Rectal smooth muscle tissue (tissue), 1 donor: ENCODE measurements around the gene VSTM2B.

Source experiments
- H3K27ac ChIP-seq: one replicate; pipeline ENCODE4 v1.7.0; 2013; ENCODE audit warnings: low read depth, low read length, inconsistent platforms
- H3K27me3 ChIP-seq: one replicate; pipeline ENCODE4 v1.7.0; 2013; ENCODE audit warnings: low read length; ENCODE audit not compliant: control insufficient read depth, insufficient read depth
- H3K36me3 ChIP-seq: one replicate; pipeline ENCODE4 v1.7.0; 2013; ENCODE audit warnings: low read length; ENCODE audit not compliant: control insufficient read depth, insufficient read depth
- H3K4me1 ChIP-seq: one replicate; pipeline ENCODE4 v1.7.0; 2013; ENCODE audit warnings: low read length; ENCODE audit not compliant: control insufficient read depth, insufficient read depth
- H3K4me3 ChIP-seq: one replicate; pipeline ENCODE4 v1.7.0; 2013; ENCODE audit warnings: low read length
- H3K9ac ChIP-seq: one replicate; pipeline ENCODE4 v1.7.0; 2013; ENCODE audit warnings: low read length

The VSTM2B gene

DNA sequence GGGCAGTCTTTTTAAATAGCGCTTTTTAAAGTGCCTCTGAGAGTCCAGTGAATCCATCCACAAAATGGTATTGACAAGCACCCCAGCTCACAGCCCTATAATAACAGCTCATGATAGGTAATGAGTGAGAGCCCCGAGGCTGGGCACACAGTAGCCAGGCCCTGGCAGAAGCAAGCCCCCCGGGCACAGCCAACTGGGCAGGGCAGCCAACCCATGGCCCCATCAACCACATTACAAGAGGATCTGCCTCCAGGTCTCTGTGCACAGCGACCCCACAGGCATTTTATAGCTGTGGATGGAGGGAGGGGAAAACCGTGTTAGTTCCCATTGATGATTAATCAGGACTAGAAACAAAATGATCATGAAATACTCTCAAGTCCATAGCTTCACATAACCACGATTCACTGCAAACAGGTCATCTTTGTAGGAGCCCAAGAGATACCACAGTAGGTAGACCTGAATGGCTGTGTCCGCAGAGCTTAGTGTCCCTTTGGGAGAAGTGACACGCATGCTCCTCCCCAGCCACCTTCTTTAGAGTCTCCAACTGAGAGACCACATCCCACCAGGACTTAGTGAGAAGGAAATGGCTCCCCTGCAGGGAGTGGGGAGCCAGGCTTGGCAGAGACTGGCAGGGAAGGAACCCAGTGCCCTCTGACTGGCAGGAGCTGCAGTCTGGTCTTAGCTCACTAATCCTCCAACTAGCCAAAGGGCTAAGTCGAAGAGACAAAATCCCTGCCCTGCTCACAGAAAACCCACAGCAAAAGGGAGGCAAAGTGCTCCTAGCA lies 4.3 kb upstream of the VSTM2B start:
- H3K4me3 ChIP-seq, result no peak overlapping the region
- H3K4me1 ChIP-seq, result no peaks in the 10 kb centered on the region
- no peaks in the 10 kb centered on the region for H3K36me3 ChIP-seq
- no peak overlapping the region for H3K27ac ChIP-seq
- H3K9ac ChIP-seq, result no peak overlapping the region
- peaks cover 8% of the 10 kb centered on the region for H3K27me3 ChIP-seq

DNA sequence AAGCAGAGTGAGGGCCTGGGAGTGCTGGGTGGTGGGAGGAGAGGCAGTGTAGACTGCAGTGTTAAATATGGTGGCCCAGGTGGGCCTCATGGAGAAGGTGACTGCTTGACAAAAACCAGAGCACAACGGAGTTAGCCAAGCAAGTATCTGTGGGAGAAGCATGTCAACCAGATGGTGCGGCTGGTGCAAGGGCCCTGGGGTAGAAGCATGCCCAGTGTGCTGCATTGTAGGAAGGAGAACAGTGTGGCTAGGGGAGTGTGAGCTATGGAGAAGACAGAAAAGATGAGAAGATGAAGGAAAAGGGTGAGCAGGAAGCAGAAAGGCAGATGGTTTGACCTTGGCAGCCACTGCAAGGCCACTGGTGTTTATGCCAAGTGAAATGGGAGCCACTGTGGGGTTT lies 2.2 kb upstream of the VSTM2B start:
- H3K27ac ChIP-seq, result no peak overlapping the region
- no peaks in the 10 kb centered on the region for H3K36me3 ChIP-seq
- no peak overlapping the region for H3K4me3 ChIP-seq
- peaks cover 3% of the 10 kb centered on the region for H3K4me1 ChIP-seq
- peaks cover 18% of the 10 kb centered on the region for H3K27me3 ChIP-seq
- H3K9ac ChIP-seq, result no peak overlapping the region

- Histone ChIP-seq H3K4me3 (no peak overlapping the region), H3K4me1 (peaks cover 3% of the 10 kb centered on the region)
These were observed 1.4 kb upstream of the VSTM2B start for GRCh38 chr19:29524201-29524911.

DNA sequence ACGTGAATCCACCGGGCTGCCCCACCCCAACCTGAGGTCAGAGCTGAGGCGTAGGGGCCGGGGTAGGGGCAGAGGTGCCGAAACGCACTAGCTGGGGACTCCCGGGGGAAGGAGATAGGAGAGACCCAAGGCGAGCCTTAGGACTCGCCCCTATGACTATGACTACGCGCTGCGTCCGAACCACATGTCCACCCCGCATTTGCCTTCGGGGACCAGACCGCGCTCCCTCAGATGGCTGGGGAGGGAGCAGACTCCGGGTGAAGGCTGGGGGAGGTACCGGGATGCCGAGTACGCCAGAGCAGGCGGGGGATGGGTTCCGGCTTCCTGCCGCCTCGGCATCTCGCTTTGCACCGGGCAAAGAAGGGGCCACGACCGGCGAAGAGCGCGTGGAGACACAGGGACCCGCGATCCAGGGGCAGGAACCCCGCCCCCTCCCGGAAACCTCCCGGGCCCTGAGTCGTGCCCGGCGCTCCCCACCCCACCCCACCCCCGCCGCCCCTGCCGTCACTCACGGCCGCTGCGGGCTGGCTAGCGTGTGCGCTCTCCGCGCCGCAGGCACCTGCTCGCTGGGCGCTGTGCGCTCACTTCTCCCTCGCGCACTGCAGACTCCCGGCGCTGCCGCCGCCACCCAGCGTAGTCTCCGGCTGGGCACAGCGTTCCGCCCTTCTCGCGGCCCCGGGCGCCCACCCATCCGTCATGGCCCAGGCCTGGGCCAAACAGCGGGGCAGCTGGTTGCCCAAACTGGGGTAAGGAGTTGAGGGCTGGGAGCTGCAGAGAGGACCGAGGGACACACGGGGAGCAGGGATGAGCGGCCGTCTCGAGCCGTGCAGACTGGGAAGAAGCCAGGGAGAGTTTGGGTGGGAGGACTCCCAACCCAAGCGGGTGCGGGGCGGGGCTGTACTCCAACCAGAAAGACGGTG lies 622 bp upstream of the VSTM2B start:
- peaks cover 32% of the 10 kb centered on the region for H3K27me3 ChIP-seq
- no peak overlapping the region for H3K4me3 ChIP-seq
- peaks cover 3% of the 10 kb centered on the region for H3K4me1 ChIP-seq
- H3K9ac ChIP-seq, result no peak overlapping the region
- H3K36me3 ChIP-seq, result no peaks in the 10 kb centered on the region
- no peak overlapping the region for H3K27ac ChIP-seq

More at GRCh38 chr19:29524201-29524911, 1.4 kb upstream of the VSTM2B start:
- peaks cover 24% of the 10 kb centered on the region for H3K27me3 ChIP-seq
- no peak overlapping the region for H3K9ac ChIP-seq
- H3K36me3 ChIP-seq, result no peaks in the 10 kb centered on the region
- no peak overlapping the region for H3K27ac ChIP-seq

- H3K9ac ChIP-seq, result no peak overlapping the region
- H3K27ac ChIP-seq, result no peak overlapping the region
- H3K27me3 ChIP-seq, result peaks cover 42% of the 10 kb centered on the region
- H3K4me3 ChIP-seq, result peak overlapping the region; percentile 44
- no peaks in the 10 kb centered on the region for H3K36me3 ChIP-seq
- H3K4me1 ChIP-seq, result peaks cover 3% of the 10 kb centered on the region
These were observed 1.1 kb downstream of the VSTM2B start for GRCh38 chr19:29526730-29527499.

GRCh38 chr19:29527500-29528328 lies 1.9 kb downstream of the VSTM2B start:
- Histone ChIP-seq H3K27me3 (peaks cover 42% of the 10 kb centered on the region), H3K4me3 (peak overlapping the region; percentile 55), H3K4me1 (peaks cover 3% of the 10 kb centered on the region), H3K27ac (no peak overlapping the region), H3K9ac (no peak overlapping the region), H3K36me3 (no peaks in the 10 kb centered on the region)

DNA sequence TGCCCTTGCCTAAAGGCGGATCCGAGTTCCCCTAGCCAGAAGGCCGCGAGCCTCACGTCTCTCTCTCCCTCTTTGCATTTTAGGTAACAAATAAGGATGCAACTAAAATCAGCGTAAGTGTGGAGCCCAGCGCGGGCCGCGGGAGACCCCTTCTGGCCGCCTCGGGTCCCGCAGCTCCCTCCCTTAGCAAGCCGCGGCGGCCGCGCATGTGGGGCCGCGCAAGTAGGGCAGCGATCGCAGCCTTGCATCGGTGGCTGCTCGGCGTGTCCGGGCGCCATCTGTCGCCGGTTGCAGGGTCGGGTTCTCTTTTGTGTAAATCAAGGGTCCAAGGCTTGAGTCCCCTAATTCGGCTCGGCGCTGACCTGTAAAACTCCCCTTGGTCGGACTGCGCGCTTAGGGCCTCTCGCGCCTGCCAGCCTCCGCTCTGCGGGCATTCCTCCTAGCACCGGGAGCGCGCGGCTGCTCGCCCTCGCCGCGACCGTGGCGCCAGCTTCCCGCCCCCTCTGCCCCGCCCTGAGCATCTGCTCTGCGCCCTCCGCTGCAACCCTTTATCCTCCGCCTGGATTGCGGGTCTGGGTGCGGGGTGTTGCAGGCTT lies 2.7 kb downstream of the VSTM2B start:
- H3K27ac ChIP-seq, result no peak overlapping the region
- H3K36me3 ChIP-seq, result no peaks in the 10 kb centered on the region
- peak overlapping the region; percentile 55 for H3K4me3 ChIP-seq
- peaks cover 42% of the 10 kb centered on the region for H3K27me3 ChIP-seq
- H3K9ac ChIP-seq, result no peak overlapping the region
- peaks cover 3% of the 10 kb centered on the region for H3K4me1 ChIP-seq

GRCh38 chr19:29528946-29529645 lies 3.3 kb downstream of the VSTM2B start:
- no peaks in the 10 kb centered on the region for H3K36me3 ChIP-seq
- H3K4me3 ChIP-seq, result no peak overlapping the region
- no peak overlapping the region for H3K27ac ChIP-seq
- peaks cover 42% of the 10 kb centered on the region for H3K27me3 ChIP-seq
- H3K9ac ChIP-seq, result no peak overlapping the region
- H3K4me1 ChIP-seq, result peaks cover 3% of the 10 kb centered on the region

GRCh38 chr19:29529646-29530539 lies 4.1 kb downstream of the VSTM2B start:
- H3K27ac ChIP-seq, result no peak overlapping the region
- H3K9ac ChIP-seq, result no peak overlapping the region
- H3K4me3 ChIP-seq, result no peak overlapping the region
- H3K4me1 ChIP-seq, result peaks cover 3% of the 10 kb centered on the region
- no peaks in the 10 kb centered on the region for H3K36me3 ChIP-seq
- H3K27me3 ChIP-seq, result peaks cover 38% of the 10 kb centered on the region
